ENCODE results near the gene RASIP1.

- TF ChIP-seq, protein P1, sequence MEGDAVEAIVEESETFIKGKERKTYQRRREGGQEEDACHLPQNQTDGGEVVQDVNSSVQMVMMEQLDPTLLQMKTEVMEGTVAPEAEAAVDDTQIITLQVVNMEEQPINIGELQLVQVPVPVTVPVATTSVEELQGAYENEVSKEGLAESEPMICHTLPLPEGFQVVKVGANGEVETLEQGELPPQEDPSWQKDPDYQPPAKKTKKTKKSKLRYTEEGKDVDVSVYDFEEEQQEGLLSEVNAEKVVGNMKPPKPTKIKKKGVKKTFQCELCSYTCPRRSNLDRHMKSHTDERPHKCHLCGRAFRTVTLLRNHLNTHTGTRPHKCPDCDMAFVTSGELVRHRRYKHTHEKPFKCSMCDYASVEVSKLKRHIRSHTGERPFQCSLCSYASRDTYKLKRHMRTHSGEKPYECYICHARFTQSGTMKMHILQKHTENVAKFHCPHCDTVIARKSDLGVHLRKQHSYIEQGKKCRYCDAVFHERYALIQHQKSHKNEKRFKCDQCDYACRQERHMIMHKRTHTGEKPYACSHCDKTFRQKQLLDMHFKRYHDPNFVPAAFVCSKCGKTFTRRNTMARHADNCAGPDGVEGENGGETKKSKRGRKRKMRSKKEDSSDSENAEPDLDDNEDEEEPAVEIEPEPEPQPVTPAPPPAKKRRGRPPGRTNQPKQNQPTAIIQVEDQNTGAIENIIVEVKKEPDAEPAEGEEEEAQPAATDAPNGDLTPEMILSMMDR (IDR thresholded peaks at IDR 0.05; ENCODE audit: borderline replicate concordance, extremely low read depth, low read length, poor library complexity, severe bottlenecking): no peak
- TF ChIP-seq EZH2 (IDR thresholded peaks at IDR 0.05; ENCODE audit: borderline replicate concordance, low read depth, low read length, severe bottlenecking): no peak
Measured at GRCh38 chr19:48702701-48703100, 37.7 kb downstream of the RASIP1 start.
